Psoas muscle (tissue), 8 donors: ENCODE measurements around the gene GASK1A. TPM values are rescaled to one million over a fixed set of nuclear protein-coding genes. Genes with fewer than 3 reads are reported as not detected.

ENCODE experiments used
- ATAC-seq, 4 donors: fragments of 200-7000 bp; cut with Tn5 transposase; one replicate each; pipeline ENCODE4 v1.9.1; 2020; ENCODE audit warnings: moderate library complexity in 3 of 4, mild to moderate bottlenecking in 2 of 4
- DNase-seq, 2 donors: peaks; one replicate each; pipeline ENCODE4 v3.0.0-alpha.2; 2020
- H3K27ac ChIP-seq: fragments of 200-600 bp; one replicate; pipeline ENCODE4 v1.8.0; 2022
- H3K27me3 ChIP-seq, 3 donors: fragments of 200-600 bp in 1 of 3; one replicate each; pipeline versions ENCODE4 v1.6.1 to v1.8.0; 2013 to 2022; ENCODE audit warnings: low read length in 2 of 3, mild to moderate bottlenecking in 2 of 3, moderate library complexity in 1 of 3; ENCODE audit not compliant: insufficient read depth in 3 of 3
- H3K36me3 ChIP-seq, 2 donors: fragments of 200-600 bp in 1 of 2; one replicate each; pipeline versions ENCODE4 v1.6.1 to v1.8.0; 2013 to 2022; ENCODE audit warnings: low read depth in 1 of 2, mild to moderate bottlenecking in 1 of 2, moderate library complexity in 1 of 2; ENCODE audit not compliant: insufficient read depth in 1 of 2
- H3K4me1 ChIP-seq: fragments of 200-600 bp; one replicate; pipeline ENCODE4 v1.8.0; 2022
- H3K4me3 ChIP-seq: fragments of 200-600 bp; one replicate; pipeline ENCODE4 v1.8.0; 2022; ENCODE audit warnings: mild to moderate bottlenecking
- H3K9me3 ChIP-seq: fragments of 200-600 bp; one replicate; pipeline ENCODE4 v1.8.0; 2022
- CTCF ChIP-seq: fragments of 200-600 bp; IDR thresholded peaks from one replicate; pipeline ENCODE4 v1.8.0; 2022; ENCODE audit warnings: antibody characterized with exemption
- WGBS, 3 donors: extraction: QIAGEN DNeasy Blood & Tissue Kit; methylation state at CpG; one replicate each; pipeline versions ENCODE4 v1.1.6 to v1.1.7; 2013; 5-methylcytosine and 5-hydroxymethylcytosine counted together
- intact Hi-C, 2 donors: fragments of 100-400 bp; cut with DNase I; formaldehyde crosslinking; loops; one replicate each; pipeline versions ENCODE4 v1.11.0 to v1.14.2; 2022
- polyA plus RNA-seq, 3 donors: library from polyadenylated mRNA; stranded (reverse); fragments of 200-250 nt; gene quantifications; one replicate each; pipeline ENCODE4 v1.2.3, GENCODE V29; 2013
- total RNA-seq, 4 donors: library from RNA; stranded (reverse); fragmentation: NEBNext Ultra II Directional in 2 of 4; extraction: Animal tissue kit (Norgen Biotek cat#: 25700) in 2 of 4; gene quantifications; one replicate each; pipeline versions ENCODE4 v1.2.1 to v1.2.4, GENCODE V29; 2021 to 2023
- donor health status: healthy with polysubstance abuse.
- donor health status: DM: no; HTN: no; CAD: no; lungs with moderate emphysema.
- donor health status: Bipolar disorder and iron deficiency.
- donor health status: healthy.
- donor health status: DM: yes; HTN: yes; CAD: no.
- donor health status: DM: no; HTN: no; CAD: no.
- donor health status: DM: no; HTN: no; CAD: no.
- donor health status: DM: yes; HTN: yes; CAD: no.

The GASK1A gene
- total and polyA plus RNA-seq, 7 donors = 0.40 to 3.7 (median 1.5) TPM

GRCh38 chr3:43086460-43087165, 107.5 kb downstream of the GASK1A start:
- H3K36me3 ChIP-seq = peaks cover 0 to 15% of the 10 kb centered on the region in 2 donors
- no peak overlapping the region for H3K27ac ChIP-seq
- no peak overlapping the region for H3K4me3 ChIP-seq
- no peaks in the 10 kb centered on the region for H3K4me1 ChIP-seq
- H3K27me3 ChIP-seq = no peaks in the 10 kb centered on the region
- 88 to 90% (median 90%) methylated on average over 6 of the region's 6 CpGs for WGBS, 3 donors
- TF ChIP-seq CTCF = no peak
- H3K9me3 ChIP-seq = no peaks in the 10 kb centered on the region
- ATAC-seq (no peak), DNase-seq (no peak)
- intact Hi-C loops = no loop called here

- Histone ChIP-seq H3K4me3 (no peak overlapping the region), H3K27ac (no peak overlapping the region), H3K4me1 (no peaks in the 10 kb centered on the region), H3K9me3 (no peaks in the 10 kb centered on the region), H3K36me3 (peaks cover 0 to 13% of the 10 kb centered on the region in 2 donors), H3K27me3 (no peaks in the 10 kb centered on the region)
- no peak for TF ChIP-seq CTCF
- DNase-seq (no peak), ATAC-seq (no peak)
- WGBS, 3 donors = 95 to 98% (median 96%) methylated on average over 5 of the region's 5 CpGs
- intact Hi-C loops = no loop called here
Measured at GRCh38 chr3:43087249-43087776, 108.2 kb downstream of the GASK1A start.

- Histone ChIP-seq H3K4me1 (peaks cover 6% of the 10 kb centered on the region), H3K9me3 (no peaks in the 10 kb centered on the region), H3K27me3 (no peaks in the 10 kb centered on the region), H3K36me3 (peaks cover 0 to 8% of the 10 kb centered on the region in 2 donors), H3K27ac (no peak overlapping the region), H3K4me3 (no peak overlapping the region)
- WGBS, 3 donors = 93 to 96% (median 95%) methylated on average over 4 of the region's 4 CpGs
- intact Hi-C loops = no loop called here
- ATAC-seq (no peak), DNase-seq (no peak)
- no peak for TF ChIP-seq CTCF
Measured at GRCh38 chr3:43089081-43089480, 110.0 kb downstream of the GASK1A start.

GRCh38 chr3:43090238-43090637, 111.1 kb downstream of the GASK1A start:
- Histone ChIP-seq H3K36me3 (peaks cover 0 to 8% of the 10 kb centered on the region in 2 donors), H3K4me3 (no peak overlapping the region), H3K27me3 (no peaks in the 10 kb centered on the region), H3K9me3 (no peaks in the 10 kb centered on the region), H3K4me1 (peaks cover 17% of the 10 kb centered on the region), H3K27ac (no peak overlapping the region)
- no peak for DNase-seq
- intact Hi-C loops = no loop called here
- no peak for ATAC-seq
- WGBS, 3 donors = 91 to 92% (median 91%) methylated on average over 3 of the region's 3 CpGs
- no peak for TF ChIP-seq CTCF

- H3K36me3 ChIP-seq = peaks cover 0 to 5% of the 10 kb centered on the region in 2 donors
- ATAC-seq (no peak), DNase-seq (no peak)
- 96 to 99% (median 98%) methylated on average over 4 of the region's 4 CpGs for WGBS, 3 donors
- H3K27ac ChIP-seq = no peak overlapping the region
- H3K4me3 ChIP-seq = no peak overlapping the region
- no peak for TF ChIP-seq CTCF
- H3K27me3 ChIP-seq = no peaks in the 10 kb centered on the region
- intact Hi-C loops = no loop called here
- H3K9me3 ChIP-seq = no peaks in the 10 kb centered on the region
- H3K4me1 ChIP-seq = peaks cover 25% of the 10 kb centered on the region
Measured at GRCh38 chr3:43091481-43091880, 112.4 kb downstream of the GASK1A start.
